IgD-negative memory B cell (primary cell): ENCODE results near the gene NABP2. TPM values are rescaled to one million over a fixed set of nuclear protein-coding genes. Genes with fewer than 3 reads are reported as not detected.

ENCODE experiments used
- H3K27ac Mint-ChIP-seq, 3 donors: one replicate each; pipeline ENCODE4 v1.8.0; 2020 to 2022; ENCODE audit warnings: mild to moderate bottlenecking in 3 of 3, mixed read lengths in 3 of 3, moderate library complexity in 1 of 3
- H3K27me3 Mint-ChIP-seq: one replicate; pipeline ENCODE4 v1.8.0; 2021; ENCODE audit warnings: mixed read lengths
- H3K36me3 Mint-ChIP-seq: one replicate; pipeline ENCODE4 v1.8.0; 2020; ENCODE audit warnings: mild to moderate bottlenecking, mixed read lengths
- H3K4me1 Mint-ChIP-seq, 3 donors: one replicate each; pipeline ENCODE4 v1.8.0; 2020 to 2022; ENCODE audit warnings: mixed read lengths in 3 of 3, mild to moderate bottlenecking in 1 of 3
- H3K4me3 Mint-ChIP-seq, 4 donors: one replicate each; pipeline ENCODE4 v1.8.0; 2020 to 2022; ENCODE audit warnings: mild to moderate bottlenecking in 4 of 4, mixed read lengths in 4 of 4, moderate library complexity in 3 of 4
- H3K9me3 Mint-ChIP-seq, 3 donors: one replicate each; pipeline ENCODE4 v1.8.0; 2020 to 2021; ENCODE audit warnings: mixed read lengths in 3 of 3, mild to moderate bottlenecking in 1 of 3
- polyA plus RNA-seq: library from polyadenylated mRNA; unstranded; fragments of 300-500 nt; fragmentation: Illumina TruSeq; gene quantifications from one replicate; pipeline ENCODE4 v1.2.3, GENCODE V29; 2021

Gene NABP2
- polyA plus RNA-seq, 1 donor from 2014 or later, result 6.5 TPM

- H3K4me1 Mint-ChIP-seq, result peaks cover 5 to 14% (median 9%) of the 10 kb centered on the region in 3 donors
- H3K27me3 Mint-ChIP-seq, result no peaks in the 10 kb centered on the region
- H3K36me3 Mint-ChIP-seq, result peaks cover 9% of the 10 kb centered on the region
- peak overlapping the region in 1 of 3 donors; percentile 43 for H3K27ac Mint-ChIP-seq
- H3K4me3 Mint-ChIP-seq, result peak overlapping the region in 1 of 4 donors; percentile 9
- no peaks in the 10 kb centered on the region for H3K9me3 Mint-ChIP-seq
Observed at GRCh38 chr12:56202366-56202765, 21.8 kb upstream of the NABP2 start.

DNA sequence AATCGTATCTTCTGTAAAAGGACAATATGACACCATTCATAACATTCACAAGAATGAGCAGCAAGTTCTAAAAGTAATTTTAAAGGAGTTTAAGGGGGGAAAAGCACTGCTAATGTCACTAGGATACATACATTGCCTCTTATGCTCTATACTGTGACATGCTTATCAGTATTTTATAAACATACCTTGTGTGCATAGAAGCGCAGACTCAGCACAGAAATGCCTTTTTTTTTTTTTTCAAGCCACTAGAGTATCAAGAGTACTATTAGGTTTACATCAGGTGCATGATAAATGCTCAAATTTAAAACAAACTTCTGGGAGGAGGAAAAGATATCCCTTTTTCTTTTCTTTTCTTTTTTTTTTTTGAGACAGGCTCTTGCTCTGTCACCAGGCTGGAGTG, 21.3 kb upstream of the NABP2 start:
- no peaks in the 10 kb centered on the region for H3K9me3 Mint-ChIP-seq
- H3K4me3 Mint-ChIP-seq, result no peak overlapping the region
- H3K36me3 Mint-ChIP-seq, result peaks cover 11% of the 10 kb centered on the region
- H3K4me1 Mint-ChIP-seq, result peaks cover 9 to 16% (median 12%) of the 10 kb centered on the region in 3 donors
- H3K27ac Mint-ChIP-seq, result no peak overlapping the region
- H3K27me3 Mint-ChIP-seq, result no peaks in the 10 kb centered on the region

- Mint-ChIP-seq H3K9me3 (no peaks in the 10 kb centered on the region), H3K4me3 (no peak overlapping the region), H3K27ac (peak overlapping the region in 1 of 3 donors; percentile 11), H3K27me3 (no peaks in the 10 kb centered on the region), H3K4me1 (peaks cover 15 to 19% (median 15%) of the 10 kb centered on the region in 3 donors), H3K36me3 (peaks cover 11% of the 10 kb centered on the region)
Observed at GRCh38 chr12:56204275-56204674, 19.9 kb upstream of the NABP2 start.

- H3K4me1 Mint-ChIP-seq, result peaks cover 15 to 19% (median 15%) of the 10 kb centered on the region in 3 donors
- no peak overlapping the region for H3K4me3 Mint-ChIP-seq
- no peaks in the 10 kb centered on the region for H3K27me3 Mint-ChIP-seq
- H3K36me3 Mint-ChIP-seq, result peaks cover 11% of the 10 kb centered on the region
- H3K9me3 Mint-ChIP-seq, result no peaks in the 10 kb centered on the region
- peak overlapping the region in 2 of 3 donors; percentile 6 to 25 for H3K27ac Mint-ChIP-seq
Observed at GRCh38 chr12:56205445-56205844, 18.7 kb upstream of the NABP2 start.

GRCh38 chr12:56206452-56207166, 17.5 kb upstream of the NABP2 start:
- no peaks in the 10 kb centered on the region for H3K27me3 Mint-ChIP-seq
- peak overlapping the region in 2 of 3 donors; percentile 11 to 87 for H3K27ac Mint-ChIP-seq
- no peaks in the 10 kb centered on the region for H3K9me3 Mint-ChIP-seq
- no peak overlapping the region for H3K4me3 Mint-ChIP-seq
- H3K4me1 Mint-ChIP-seq, result peaks cover 15 to 19% (median 19%) of the 10 kb centered on the region in 3 donors
- H3K36me3 Mint-ChIP-seq, result peaks cover 11% of the 10 kb centered on the region

DNA sequence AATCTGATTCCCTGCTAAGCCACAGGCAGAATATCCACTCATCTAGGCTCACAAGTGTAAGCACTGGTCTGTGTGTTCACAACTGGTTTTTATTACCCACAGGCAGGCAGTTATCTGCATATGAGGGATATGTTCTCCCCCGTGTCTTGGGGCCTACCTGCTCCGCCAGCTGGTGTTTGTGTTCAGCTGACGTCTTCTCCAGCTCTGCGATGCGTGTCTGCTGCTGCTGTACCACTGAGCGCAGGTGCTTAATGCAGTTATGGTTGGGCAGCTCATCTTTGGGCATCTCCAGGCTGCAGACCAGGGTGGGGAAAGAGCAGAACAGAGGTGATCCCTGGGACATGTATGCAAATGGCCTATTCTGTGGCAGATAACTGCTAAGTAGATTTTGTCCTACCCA, 16.1 kb upstream of the NABP2 start:
- H3K36me3 Mint-ChIP-seq, result peaks cover 11% of the 10 kb centered on the region
- peak overlapping the region; percentile 62 to 91 (median 90) for H3K27ac Mint-ChIP-seq
- no peaks in the 10 kb centered on the region for H3K9me3 Mint-ChIP-seq
- peaks cover 13 to 19% (median 18%) of the 10 kb centered on the region in 3 donors for H3K4me1 Mint-ChIP-seq
- no peaks in the 10 kb centered on the region for H3K27me3 Mint-ChIP-seq
- H3K4me3 Mint-ChIP-seq, result peak overlapping the region in 1 of 4 donors; percentile 68

DNA sequence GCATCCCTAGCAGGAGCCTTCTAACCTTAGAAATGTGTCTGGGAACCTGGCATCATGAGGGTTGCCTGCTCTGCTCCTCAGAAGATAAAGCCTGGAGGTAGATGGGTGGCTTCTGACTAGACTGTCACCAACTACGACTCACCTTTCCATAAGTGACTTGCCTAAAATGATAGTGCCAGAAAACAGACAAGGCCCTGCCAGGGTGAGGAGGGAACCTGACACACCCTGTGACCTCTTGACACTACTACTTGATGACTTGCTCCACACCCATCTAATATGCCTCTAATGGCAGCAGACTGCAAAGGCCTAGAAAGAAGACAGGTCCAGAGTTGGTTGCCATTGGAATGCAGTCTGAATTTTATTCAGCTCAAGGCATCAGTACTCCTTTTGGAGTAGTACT, 11.8 kb upstream of the NABP2 start:
- H3K27ac Mint-ChIP-seq, result peak overlapping the region in 1 of 3 donors; percentile 87
- no peaks in the 10 kb centered on the region for H3K9me3 Mint-ChIP-seq
- no peak overlapping the region for H3K4me3 Mint-ChIP-seq
- H3K4me1 Mint-ChIP-seq, result peaks cover 8 to 14% (median 13%) of the 10 kb centered on the region in 3 donors
- no peaks in the 10 kb centered on the region for H3K27me3 Mint-ChIP-seq
- H3K36me3 Mint-ChIP-seq, result peaks cover 3% of the 10 kb centered on the region

DNA sequence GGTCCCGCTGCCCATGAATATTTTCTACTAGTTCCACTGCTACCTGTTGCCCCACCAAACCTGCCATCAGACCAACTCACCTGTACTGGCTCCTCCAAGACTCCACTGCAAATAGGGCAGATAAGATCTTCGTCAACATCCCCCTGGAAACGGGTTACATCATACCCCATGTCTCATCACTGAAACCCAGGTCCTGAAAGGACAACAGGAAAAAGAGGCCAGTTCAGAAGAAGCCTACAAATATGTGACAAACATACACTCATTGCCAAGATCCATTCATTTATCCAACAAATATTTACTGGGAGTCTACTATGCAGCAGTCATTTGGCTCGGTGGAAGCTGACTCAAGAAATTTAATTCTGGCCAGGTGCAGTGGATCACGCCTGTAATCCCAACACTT, 10.3 kb upstream of the NABP2 start:
- H3K4me3 Mint-ChIP-seq, result no peak overlapping the region
- peaks cover 1% of the 10 kb centered on the region for H3K36me3 Mint-ChIP-seq
- H3K27me3 Mint-ChIP-seq, result no peaks in the 10 kb centered on the region
- H3K27ac Mint-ChIP-seq, result peak overlapping the region in 2 of 3 donors; percentile 31 to 68
- peaks cover 0 to 7% (median 4%) of the 10 kb centered on the region in 3 donors for H3K4me1 Mint-ChIP-seq
- no peaks in the 10 kb centered on the region for H3K9me3 Mint-ChIP-seq

DNA sequence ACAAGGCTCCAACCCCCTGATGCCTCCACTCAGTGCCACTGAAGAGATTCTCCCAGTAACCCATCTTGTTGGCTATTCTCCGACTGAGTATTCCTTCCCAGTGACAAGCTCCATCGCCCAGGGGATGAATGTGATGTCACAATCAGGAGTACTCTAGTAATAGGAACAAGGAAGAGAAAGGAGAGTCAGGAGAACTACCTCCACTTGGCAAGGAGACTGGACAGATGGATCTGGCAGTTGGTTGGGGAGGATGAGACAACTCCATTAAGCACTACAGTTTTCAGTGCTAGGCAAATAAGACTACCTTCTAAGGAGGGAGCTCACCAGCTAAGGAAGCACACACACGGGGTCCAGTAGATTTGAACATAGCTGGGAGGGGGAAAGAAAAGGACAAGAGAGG, 7.7 kb upstream of the NABP2 start:
- Mint-ChIP-seq H3K9me3 (no peaks in the 10 kb centered on the region), H3K36me3 (peaks cover 1% of the 10 kb centered on the region), H3K27me3 (no peaks in the 10 kb centered on the region), H3K27ac (peak overlapping the region in 1 of 3 donors; percentile 52), H3K4me1 (peaks cover 0 to 11% (median 5%) of the 10 kb centered on the region in 3 donors), H3K4me3 (no peak overlapping the region)

DNA sequence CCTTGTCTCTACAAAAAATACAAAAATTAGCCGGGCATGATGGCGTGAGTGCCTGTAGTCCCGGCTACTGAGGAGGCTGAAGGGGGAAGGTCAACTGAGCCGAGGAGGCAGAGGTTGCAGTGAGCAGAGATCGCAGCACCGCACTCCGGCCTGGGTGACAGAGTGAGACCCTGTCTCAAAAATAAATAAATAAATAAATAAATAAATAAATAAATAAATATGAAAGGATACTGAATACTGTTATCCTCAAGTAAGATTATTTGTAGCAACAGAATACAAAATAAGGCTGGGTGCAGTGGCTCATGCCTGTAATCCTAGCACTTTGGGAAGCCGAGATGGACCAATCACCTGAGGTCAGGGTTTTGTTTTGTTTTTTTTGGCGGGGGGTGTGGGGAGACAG, 4.3 kb upstream of the NABP2 start:
- Mint-ChIP-seq H3K4me3 (peak overlapping the region in 3 of 4 donors; percentile 33 to 55 (median 43)), H3K4me1 (peaks cover 15 to 31% (median 20%) of the 10 kb centered on the region in 3 donors), H3K27me3 (no peaks in the 10 kb centered on the region), H3K36me3 (peaks cover 3% of the 10 kb centered on the region), H3K27ac (peak overlapping the region; percentile 53 to 98 (median 95)), H3K9me3 (no peaks in the 10 kb centered on the region)

GRCh38 chr12:56220611-56221231, 3.4 kb upstream of the NABP2 start:
- Mint-ChIP-seq H3K4me3 (peak overlapping the region; percentile 90 to 100 (median 98)), H3K9me3 (no peaks in the 10 kb centered on the region), H3K36me3 (peaks cover 1% of the 10 kb centered on the region), H3K27ac (peak overlapping the region; percentile 95 to 98 (median 97)), H3K27me3 (no peaks in the 10 kb centered on the region), H3K4me1 (peaks cover 20 to 37% (median 22%) of the 10 kb centered on the region in 3 donors)

- H3K4me1 Mint-ChIP-seq, result peaks cover 20 to 37% (median 22%) of the 10 kb centered on the region in 3 donors
- H3K27me3 Mint-ChIP-seq, result no peaks in the 10 kb centered on the region
- H3K36me3 Mint-ChIP-seq, result peaks cover 1% of the 10 kb centered on the region
- no peaks in the 10 kb centered on the region for H3K9me3 Mint-ChIP-seq
- H3K4me3 Mint-ChIP-seq, result peak overlapping the region; percentile 90 to 100 (median 98)
- peak overlapping the region; percentile 95 to 98 (median 97) for H3K27ac Mint-ChIP-seq
Observed at GRCh38 chr12:56221232-56221756, 2.8 kb upstream of the NABP2 start.

DNA sequence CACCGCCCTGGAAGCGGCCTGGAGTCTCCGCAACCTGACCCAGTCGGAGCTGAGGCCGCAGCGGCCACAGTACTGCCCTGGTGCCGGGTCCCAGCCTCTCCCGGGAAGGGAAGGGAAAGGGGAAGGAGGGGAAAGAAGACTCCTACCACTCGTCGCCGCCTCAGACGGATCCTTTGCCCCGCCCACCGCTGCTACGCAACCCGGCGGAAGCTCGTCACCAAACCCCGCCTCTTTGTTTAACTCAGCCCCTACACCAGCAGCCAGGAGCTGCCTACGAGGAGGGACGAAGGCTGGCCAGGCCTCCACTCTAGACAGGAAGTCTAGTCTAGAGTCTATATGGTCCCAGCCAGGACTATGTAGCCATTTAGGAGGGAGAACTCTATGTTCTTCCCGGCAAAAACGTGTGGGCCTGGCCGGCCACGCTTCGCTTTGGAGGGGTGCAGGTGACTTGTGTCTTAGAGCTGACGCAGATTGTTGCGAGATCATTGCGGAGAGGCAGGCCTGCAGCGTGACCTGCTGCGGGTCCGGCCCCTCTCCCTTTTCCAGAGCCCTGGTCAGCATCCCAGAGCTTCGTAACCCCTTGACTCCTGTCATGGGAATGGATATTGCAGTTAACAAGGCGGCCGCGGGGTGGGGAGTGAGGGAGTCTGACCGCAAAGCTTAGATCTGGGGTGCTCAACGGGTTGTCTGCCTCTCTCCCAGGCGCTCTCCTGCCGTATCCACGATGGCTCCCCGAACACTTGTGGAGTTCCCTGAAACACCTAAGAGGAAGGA, 2.2 kb upstream of the NABP2 start, which contains the start of gene RNF41:
Gene RNF41 (minus strand): TSS at position 166 of the 774 bp plus-strand sequence. CDS start 7,875 bp downstream, outside the sequence.
- H3K4me1 Mint-ChIP-seq, result peaks cover 20 to 34% (median 22%) of the 10 kb centered on the region in 3 donors
- H3K9me3 Mint-ChIP-seq, result no peaks in the 10 kb centered on the region
- H3K36me3 Mint-ChIP-seq, result peaks cover 1% of the 10 kb centered on the region
- peak within 1 kb of the TSS; percentile 95 to 98 (median 97) for H3K27ac Mint-ChIP-seq
- peak within 1 kb of the TSS; percentile 90 to 100 (median 98) for H3K4me3 Mint-ChIP-seq
- no peaks in the 10 kb centered on the region for H3K27me3 Mint-ChIP-seq

DNA sequence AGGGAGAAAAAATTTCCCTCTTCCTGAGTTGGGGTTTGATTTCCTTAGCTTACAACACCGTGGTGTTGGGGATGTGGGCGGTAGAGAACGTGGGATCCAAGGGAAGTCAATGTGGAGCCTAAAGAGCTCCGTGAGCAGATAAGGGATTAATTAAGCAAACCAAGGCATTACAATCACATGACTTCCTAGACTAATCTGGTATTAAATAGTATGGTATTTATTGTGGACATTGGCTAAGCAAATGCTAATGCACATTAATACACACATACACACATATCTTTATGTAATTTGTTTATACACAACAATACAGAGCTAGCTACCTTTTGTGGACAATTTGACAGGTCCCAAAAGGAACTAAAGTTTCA, 1.6 kb upstream of the NABP2 start:
- Mint-ChIP-seq H3K27ac (peak overlapping the region; percentile 95 to 98 (median 97)), H3K36me3 (peaks cover 1% of the 10 kb centered on the region), H3K4me1 (peaks cover 20 to 34% (median 22%) of the 10 kb centered on the region in 3 donors), H3K4me3 (peak overlapping the region; percentile 90 to 100 (median 98)), H3K27me3 (no peaks in the 10 kb centered on the region), H3K9me3 (no peaks in the 10 kb centered on the region)
